Measurements from ENCODE around the gene SLC22A4. TPM values are rescaled to one million over a fixed set of nuclear protein-coding genes. Genes with fewer than 3 reads are reported as not detected.

The SLC22A4 gene
- total RNA-seq, 2 experiments from 2014 or later: 1.3 to 1.5 TPM

DNA sequence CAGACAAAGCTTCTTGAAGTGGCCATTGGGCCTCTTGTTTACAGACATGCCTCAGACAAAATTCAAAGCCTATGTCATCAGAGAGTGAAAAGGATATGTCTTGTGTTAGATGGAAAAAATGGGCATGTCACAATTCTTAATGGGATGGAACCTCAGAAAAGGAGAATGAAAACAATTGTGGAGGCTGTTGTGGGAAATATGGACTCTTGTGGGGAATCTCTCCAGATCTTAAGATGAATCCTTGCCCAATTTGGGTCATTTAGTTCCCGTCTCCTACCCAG is 94.8 kb downstream of the SLC22A4 start:
- CTCF ChIA-PET: interaction anchor here (2.1 to 21.8 kb wide), 4 partner anchors 18 to 112 kb away, joined by 6 to 461 read pairs (median 31); no protein-coding TSS in a partner anchor
- Mint-ChIP-seq H3K27ac (no peak overlapping the region), H3K36me3 (no peaks in the 10 kb centered on the region), H3K4me3 (no peak overlapping the region), H3K4me1 (ENCODE audit: low read depth) (peaks cover 63% of the 10 kb centered on the region), H3K9me3 (no peaks in the 10 kb centered on the region), H3K27me3 (no peaks in the 10 kb centered on the region)
- intact Hi-C loops (cut with micrococcal nuclease): loop anchor here (5.0 kb wide), 2 partner anchors 322 to 348 kb away; partner anchors contain the start of gene KIF3A
- POLR2A ChIA-PET: interaction anchor here (1.2 to 3.0 kb wide), 4 partner anchors 89 to 111 kb away, joined by 3 to 10 read pairs (median 4); partner anchors contain the start of gene IRF1
- no peak for DNase-seq

DNA sequence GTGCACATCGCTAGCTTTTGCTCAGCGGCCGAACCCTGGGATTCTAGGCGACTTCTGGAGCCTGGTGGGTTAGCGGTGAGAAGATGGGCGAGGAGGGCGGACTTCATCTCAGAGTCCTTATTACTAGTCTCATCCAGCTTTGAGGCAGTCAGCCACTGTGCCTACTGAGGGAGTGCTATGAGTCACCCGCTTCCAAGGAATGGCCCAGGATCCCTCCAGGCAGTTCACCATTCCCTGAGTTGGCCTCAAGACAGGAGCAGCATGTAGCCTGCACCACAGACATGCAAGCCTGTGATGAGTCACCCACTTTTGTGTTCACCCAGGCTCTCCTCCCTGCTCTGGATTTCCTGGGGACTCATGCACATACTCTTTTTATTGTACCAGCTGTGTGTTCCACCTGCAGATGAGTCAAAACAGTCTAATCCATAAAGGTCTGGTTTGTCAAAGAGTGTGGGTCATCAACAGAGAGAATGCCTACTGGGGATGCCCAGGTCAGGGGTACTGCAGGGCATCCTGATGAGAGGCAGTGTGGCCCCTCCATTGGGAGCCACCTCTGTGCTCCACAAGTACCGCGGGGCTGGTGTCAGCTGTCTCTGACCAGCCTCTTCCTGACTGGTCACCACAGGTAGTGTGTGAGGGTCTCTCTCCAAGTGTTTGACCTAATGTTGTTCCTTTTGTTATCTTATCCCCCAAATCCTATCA is 95.5 kb downstream of the SLC22A4 start:
- no peaks in the 10 kb centered on the region for H3K27me3 Mint-ChIP-seq
- no peaks in the 10 kb centered on the region for H3K9me3 Mint-ChIP-seq
- intact Hi-C loops (cut with micrococcal nuclease): loop anchor here (5.0 kb wide), 3 partner anchors 248 to 348 kb away; partner anchors contain the start of gene KIF3A
- peak; percentile 62 for DNase-seq
- POLR2A ChIA-PET: interaction anchor here (1.2 to 2.9 kb wide), 4 partner anchors 22 to 108 kb away, joined by 3 to 12 read pairs (median 8); partner anchors contain the start of gene IRF1
- CTCF ChIA-PET: interaction anchor here (1.1 to 21.8 kb wide), 4 partner anchors 17 to 111 kb away, joined by 3 to 461 read pairs (median 22); no protein-coding TSS in a partner anchor
- H3K36me3 Mint-ChIP-seq: no peaks in the 10 kb centered on the region
- H3K27ac Mint-ChIP-seq: no peak overlapping the region
- peaks cover 67% of the 10 kb centered on the region for H3K4me1 Mint-ChIP-seq (ENCODE audit: low read depth)
- no peak overlapping the region for H3K4me3 Mint-ChIP-seq

DNA sequence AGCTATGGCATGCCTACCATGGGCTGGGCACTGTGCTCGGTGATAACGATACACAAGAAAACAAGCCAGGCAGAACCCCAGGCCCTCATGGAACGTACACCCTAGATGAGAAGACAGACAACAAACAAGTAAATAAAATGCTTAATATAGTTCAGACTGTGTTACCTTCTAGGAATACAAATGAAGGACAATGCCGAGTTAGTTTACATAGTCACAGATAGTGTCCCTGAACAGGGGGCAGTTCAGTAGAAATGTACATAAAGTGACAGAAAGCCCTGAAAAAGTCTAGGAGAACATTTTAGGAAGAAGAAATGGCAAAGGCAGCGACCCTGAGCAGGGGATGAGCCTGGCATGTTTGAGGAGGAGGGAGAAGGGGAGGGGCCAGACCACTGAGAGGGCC is 97.1 kb downstream of the SLC22A4 start:
- H3K9me3 Mint-ChIP-seq: no peaks in the 10 kb centered on the region
- H3K4me1 Mint-ChIP-seq (ENCODE audit: low read depth): peaks cover 70% of the 10 kb centered on the region
- ChIA-PET CTCF (interaction anchor here (1.0 to 21.8 kb wide), 4 partner anchors 20 to 326 kb away, joined by 3 to 461 read pairs (median 20); no protein-coding TSS in a partner anchor), POLR2A (interaction anchor here (1.0 to 2.9 kb wide), 5 partner anchors 20 to 105 kb away, joined by 3 to 12 read pairs (median 6); partner anchors contain the start of gene IRF1)
- no peaks in the 10 kb centered on the region for H3K27me3 Mint-ChIP-seq
- H3K27ac Mint-ChIP-seq: no peak overlapping the region
- no peaks in the 10 kb centered on the region for H3K36me3 Mint-ChIP-seq
- intact Hi-C loops (cut with micrococcal nuclease): loop anchor here (1.0 to 5.0 kb wide), 2 partner anchors 34 to 246 kb away; no protein-coding TSS in a partner anchor
- no peak for DNase-seq
- no peak overlapping the region for H3K4me3 Mint-ChIP-seq

DNA sequence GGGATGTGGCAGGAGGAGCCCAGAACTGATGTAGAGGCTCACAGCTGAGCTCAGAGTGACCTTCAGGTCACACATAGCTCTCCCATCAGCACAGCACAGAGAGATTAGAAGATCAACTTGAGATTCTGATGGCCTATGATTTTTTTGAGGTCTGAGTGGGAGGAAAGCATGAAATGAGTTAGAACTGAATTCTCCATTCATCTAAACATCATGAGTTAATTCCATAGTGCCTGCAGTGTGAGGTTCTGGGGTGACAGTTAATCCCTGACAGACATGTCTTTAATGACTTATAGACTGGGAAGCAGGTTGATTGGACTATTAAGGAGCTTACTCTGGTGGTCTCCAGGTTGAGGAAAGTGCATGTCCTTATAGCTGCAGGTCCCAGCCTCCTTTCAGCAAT is 97.7 kb downstream of the SLC22A4 start:
- H3K27ac Mint-ChIP-seq: peak overlapping the region; percentile 36
- H3K4me3 Mint-ChIP-seq: no peak overlapping the region
- H3K36me3 Mint-ChIP-seq: no peaks in the 10 kb centered on the region
- H3K27me3 Mint-ChIP-seq: no peaks in the 10 kb centered on the region
- intact Hi-C loops (cut with micrococcal nuclease): loop anchor here (1.0 to 5.0 kb wide), 2 partner anchors 33 to 245 kb away; no protein-coding TSS in a partner anchor
- ChIA-PET POLR2A (interaction anchor here (0.9 to 2.9 kb wide), 6 partner anchors 20 to 104 kb away, joined by 3 to 12 read pairs (median 6); no protein-coding TSS in a partner anchor), CTCF (interaction anchor here (0.8 to 21.8 kb wide), 5 partner anchors 13 to 290 kb away, joined by 3 to 461 read pairs (median 3); no protein-coding TSS in a partner anchor)
- H3K4me1 Mint-ChIP-seq (ENCODE audit: low read depth): peaks cover 70% of the 10 kb centered on the region
- DNase-seq: no peak
- no peaks in the 10 kb centered on the region for H3K9me3 Mint-ChIP-seq

DNA sequence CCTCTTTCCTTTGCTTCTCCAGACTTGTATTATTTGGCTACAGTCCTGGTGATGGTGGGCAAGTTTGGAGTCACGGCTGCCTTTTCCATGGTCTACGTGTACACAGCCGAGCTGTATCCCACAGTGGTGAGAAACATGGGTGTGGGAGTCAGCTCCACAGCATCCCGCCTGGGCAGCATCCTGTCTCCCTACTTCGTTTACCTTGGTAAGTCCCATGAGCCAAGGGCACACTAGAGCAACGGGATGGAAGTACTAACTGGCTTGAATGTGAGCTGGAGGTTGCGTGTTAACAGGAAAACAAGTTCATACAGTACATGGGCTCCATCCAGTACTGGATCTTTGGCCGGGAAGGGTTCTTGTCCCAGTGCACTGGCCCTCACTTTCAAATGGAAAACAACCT is 98.2 kb downstream of the SLC22A4 start:
- Mint-ChIP-seq H3K9me3 (no peaks in the 10 kb centered on the region), H3K4me1 (ENCODE audit: low read depth) (peaks cover 71% of the 10 kb centered on the region), H3K27ac (no peak overlapping the region), H3K36me3 (no peaks in the 10 kb centered on the region), H3K27me3 (no peaks in the 10 kb centered on the region), H3K4me3 (no peak overlapping the region)
- intact Hi-C loops (cut with micrococcal nuclease): loop anchor here (5.0 kb wide), 1 partner anchor 245 kb away; no protein-coding TSS in a partner anchor
- ChIA-PET POLR2A (interaction anchor here (0.9 to 2.9 kb wide), 5 partner anchors 74 to 103 kb away, joined by 3 to 11 read pairs (median 5); no protein-coding TSS in a partner anchor), CTCF (interaction anchor here (0.8 to 21.8 kb wide), 5 partner anchors 13 to 291 kb away, joined by 3 to 461 read pairs (median 3); no protein-coding TSS in a partner anchor)
- no peak for DNase-seq

DNA sequence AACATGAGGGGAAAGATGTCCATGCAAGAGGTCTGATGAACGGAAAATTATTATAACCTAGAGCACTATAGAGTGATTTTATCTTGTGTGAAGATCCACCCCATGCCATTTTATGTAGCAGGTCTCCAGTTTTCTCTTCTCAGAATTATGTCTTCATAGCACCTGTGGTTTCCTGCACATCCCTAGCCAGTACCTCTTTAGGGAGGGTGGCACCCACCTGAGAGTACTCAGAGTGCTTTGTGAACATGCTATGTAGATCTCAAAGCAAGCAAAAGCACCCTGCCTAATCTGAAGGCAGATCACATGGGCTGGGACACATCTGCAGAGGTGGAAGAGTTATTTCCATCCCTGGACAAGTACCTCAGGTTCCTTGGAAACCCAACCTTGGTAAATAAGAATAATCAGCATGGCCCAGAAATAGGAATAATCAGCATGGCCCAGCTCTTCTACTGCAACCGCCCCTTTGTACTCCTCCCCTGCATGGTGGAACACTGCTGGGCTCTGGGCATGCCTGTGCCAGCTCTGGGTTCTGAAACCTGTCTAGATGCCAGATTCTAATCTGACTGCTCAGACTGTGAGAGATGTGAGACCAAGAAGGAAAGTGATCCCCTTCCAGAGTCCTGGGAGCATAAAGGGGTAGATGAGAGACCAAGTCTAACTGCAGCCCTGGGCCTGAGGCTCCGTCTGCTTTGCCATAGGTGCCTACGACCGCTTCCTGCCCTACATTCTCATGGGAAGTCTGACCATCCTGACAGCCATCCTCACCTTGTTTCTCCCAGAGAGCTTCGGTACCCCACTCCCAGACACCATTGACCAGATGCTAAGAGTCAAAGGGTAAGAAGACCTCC is 99.0 kb downstream of the SLC22A4 start:
- CTCF ChIA-PET: interaction anchor here (0.6 to 21.8 kb wide), 4 partner anchors 18 to 108 kb away, joined by 3 to 461 read pairs (median 20); no protein-coding TSS in a partner anchor
- Mint-ChIP-seq H3K27me3 (no peaks in the 10 kb centered on the region), H3K27ac (no peak overlapping the region), H3K36me3 (no peaks in the 10 kb centered on the region), H3K9me3 (no peaks in the 10 kb centered on the region), H3K4me3 (no peak overlapping the region), H3K4me1 (ENCODE audit: low read depth) (peaks cover 73% of the 10 kb centered on the region)
- DNase-seq: no peak
- POLR2A ChIA-PET: interaction anchor here (0.6 to 1.6 kb wide), 2 partner anchors 73 to 87 kb away, joined by 3 to 5 read pairs; no protein-coding TSS in a partner anchor
- intact Hi-C loops (cut with micrococcal nuclease): loop anchor here (5.0 kb wide), 1 partner anchor 244 kb away; no protein-coding TSS in a partner anchor

Small RNA genes within 50 kb of the gene (microRNA-seq; reads per million reads assigned to microRNA genes)
- not detected for gene MIR3936 (ENCODE audit: borderline microRNAs expressed, borderline number of aligned reads, borderline replicate concordance)

Other genes with a start within 250 kb of the SLC22A4 start
- 10 to 100 TPM; 23.1 to 23.3 TPM for gene IL3, start 233.7 kb upstream of the SLC22A4 start, total RNA-seq
- gene CSF2, start 220.6 kb upstream of the SLC22A4 start, total RNA-seq: 100 to 1,000 TPM; 125 to 128 TPM
- gene P4HA2, start 66.5 kb upstream of the SLC22A4 start, total RNA-seq: 1 to 10 TPM; 6.0 to 6.1 TPM
- gene PDLIM4, start 36.7 kb upstream of the SLC22A4 start, total RNA-seq: not detected
- 1 to 10 TPM; 2.8 to 3.6 TPM for gene SLC22A5, start 75.3 kb downstream of the SLC22A4 start, total RNA-seq
- gene IRF1, start 196.4 kb downstream of the SLC22A4 start, total RNA-seq: 100 to 1,000 TPM; 104 to 106 TPM
- gene IL5, start 249.1 kb downstream of the SLC22A4 start, total RNA-seq: 1 to 10 TPM; 4.1 to 5.0 TPM

Data from activated CD4-positive, alpha-beta memory T cell treated with anti-CD3 and anti-CD28 coated beads for 36 hours (primary cell).